ENCODE measurements around the gene ZNF541.
A peak's percentile ranks its signal among the peaks of the same experiment; 100 is the strongest.
"Not testable (repeated sequence)": the region's sequence is repeated elsewhere in the genome, so short reads cannot be mapped to it uniquely, and the experiment has no call there.

ZNF541 gene

DNA sequence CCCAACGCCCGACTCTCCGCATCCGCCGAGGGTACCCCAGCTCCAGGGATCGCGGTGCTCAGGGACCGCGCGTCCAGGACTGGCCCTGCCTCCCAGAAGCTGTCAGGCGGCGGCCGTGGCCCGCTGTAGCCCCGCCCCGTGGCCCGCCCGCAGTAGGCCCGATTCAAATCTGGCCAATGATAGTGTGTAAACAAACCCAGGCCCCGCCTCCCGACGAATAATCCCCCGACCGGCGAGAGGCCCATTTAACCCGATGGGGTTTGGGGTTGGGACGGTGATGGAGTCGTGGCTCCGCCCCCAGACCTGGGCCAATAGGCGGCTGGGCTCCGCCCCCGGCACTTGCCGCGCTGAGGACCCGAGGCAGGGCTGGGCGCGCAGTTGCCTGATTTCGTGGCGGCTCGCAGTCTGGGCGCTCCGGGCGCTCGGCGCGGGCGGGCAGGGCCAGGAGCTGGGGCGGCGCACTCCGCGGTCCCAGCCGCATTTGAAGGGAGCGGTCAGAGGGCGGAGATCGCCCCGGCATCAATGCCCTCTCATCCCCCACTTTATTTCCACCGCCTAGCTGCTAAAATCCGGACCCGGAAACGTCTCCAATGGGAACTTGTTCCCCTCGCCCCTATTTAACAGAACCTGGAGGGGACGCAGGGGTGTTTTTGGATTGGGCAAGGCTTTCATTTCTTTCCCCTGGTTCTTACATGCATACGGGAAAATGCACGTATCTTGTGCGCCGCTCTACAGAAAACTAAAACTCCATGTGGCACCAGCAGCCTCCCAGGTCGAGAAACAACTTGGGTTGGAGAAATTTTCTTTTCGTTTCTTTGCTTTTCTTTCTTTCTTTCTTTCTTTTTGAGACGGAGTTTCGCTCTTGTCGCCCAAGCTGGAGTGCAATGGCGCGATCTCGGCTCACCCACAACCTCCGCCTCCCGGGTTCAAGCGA, 27.6 kb upstream of the ZNF541 start:
- peak; percentile 98 to 100 (median 99) for DNase-seq
- intact Hi-C loops (cut with DNase I) = loop anchor here (1.0 to 10.0 kb wide), 2 partner anchors 8 to 166 kb away; no protein-coding TSS in a partner anchor

DNA sequence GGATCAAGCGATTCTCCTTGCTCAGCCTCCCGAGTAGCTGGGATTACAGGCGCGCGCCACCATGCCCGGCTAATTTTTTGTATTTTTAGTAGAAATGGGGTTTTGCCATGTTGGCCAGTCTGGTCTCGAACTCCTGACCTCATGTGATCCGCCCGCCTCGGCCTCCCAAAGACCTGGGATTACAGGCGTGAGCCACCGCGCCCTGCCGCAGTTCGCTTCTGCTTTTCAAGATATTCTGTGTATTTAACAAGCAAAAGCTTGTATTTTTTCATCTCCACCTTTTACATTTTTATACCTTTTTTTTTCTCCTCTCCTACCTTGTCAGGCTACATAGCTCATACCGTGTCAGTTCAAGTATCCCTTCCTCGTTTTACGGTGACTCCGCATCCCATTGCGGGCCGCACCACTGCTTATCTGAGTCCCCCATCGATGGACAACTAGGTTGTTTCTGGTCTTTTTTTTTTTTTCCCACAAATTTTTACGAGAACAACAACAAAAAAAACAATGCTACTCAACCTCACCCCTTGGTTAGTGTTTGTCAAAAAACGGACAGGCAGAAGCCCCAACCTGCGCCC, 26.8 kb upstream of the ZNF541 start:
- intact Hi-C loops (cut with DNase I) = loop anchor here (1.0 to 10.0 kb wide), 2 partner anchors 9 to 165 kb away; no protein-coding TSS in a partner anchor
- DNase-seq = peak in 1 of 10 donors; percentile 75

DNA sequence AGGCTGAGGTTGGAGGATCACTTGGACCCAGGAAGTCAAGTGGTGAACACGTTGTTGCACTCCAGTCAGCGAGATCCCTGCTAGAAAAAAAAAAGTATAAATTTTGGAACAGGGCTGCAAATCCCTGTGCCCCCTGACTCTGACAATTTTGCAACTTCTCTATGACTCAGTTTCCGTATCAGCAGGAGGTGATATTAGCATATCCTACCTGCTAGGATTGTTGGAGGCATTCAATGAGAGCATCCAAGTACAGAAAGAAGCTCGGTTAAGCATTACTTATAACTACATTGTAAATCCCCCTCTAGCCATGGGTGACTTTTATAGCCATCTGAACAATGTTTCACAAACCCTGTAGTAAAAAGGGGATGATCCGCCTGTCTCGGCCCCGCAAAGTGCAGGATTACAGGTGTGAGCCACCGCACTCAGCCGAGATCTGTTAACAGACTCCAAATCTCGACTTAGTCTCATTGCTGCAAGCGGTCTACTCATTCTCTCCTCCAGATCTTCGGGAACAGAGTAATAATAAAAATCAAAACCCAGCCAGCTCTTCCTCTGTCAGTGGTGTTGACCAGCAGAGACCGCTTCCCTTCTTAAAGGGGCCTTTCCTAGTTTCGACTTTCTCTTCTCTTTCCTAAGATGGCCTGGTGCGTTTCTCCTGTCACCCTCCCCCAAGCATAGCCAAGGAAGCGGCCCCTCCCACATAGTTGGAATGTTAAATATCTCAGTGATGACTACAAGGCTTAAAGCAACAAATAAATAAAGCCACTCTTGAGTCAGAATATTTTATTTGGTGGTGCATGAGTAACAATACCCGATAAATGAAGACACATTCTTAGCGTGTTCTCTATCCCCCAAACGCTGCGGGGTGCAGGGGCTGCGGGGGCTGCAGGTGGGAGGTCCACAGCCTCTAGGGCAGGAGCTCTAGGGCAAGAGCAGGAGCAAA, 25.7 kb upstream of the ZNF541 start:
- intact Hi-C loops (cut with DNase I) = no loop called here
- DNase-seq = peak in 1 of 10 donors; percentile 54

- peak in 1 of 10 donors; percentile 12 for DNase-seq
- intact Hi-C loops (cut with DNase I) = no loop called here
These were observed 23.0 kb upstream of the ZNF541 start for GRCh38 chr19:47595944-47596343.

- intact Hi-C loops (cut with DNase I) = no loop called here
- no peak for DNase-seq
These were observed 20.9 kb upstream of the ZNF541 start for GRCh38 chr19:47593860-47594259.

GRCh38 chr19:47589824-47590223, 16.9 kb upstream of the ZNF541 start:
- no peak for DNase-seq
- intact Hi-C loops (cut with DNase I) = no loop called here

GRCh38 chr19:47587295-47587694, 14.3 kb upstream of the ZNF541 start:
- intact Hi-C loops (cut with DNase I) = no loop called here
- peak in 2 of 10 donors; percentile 19 to 30 for DNase-seq

DNA sequence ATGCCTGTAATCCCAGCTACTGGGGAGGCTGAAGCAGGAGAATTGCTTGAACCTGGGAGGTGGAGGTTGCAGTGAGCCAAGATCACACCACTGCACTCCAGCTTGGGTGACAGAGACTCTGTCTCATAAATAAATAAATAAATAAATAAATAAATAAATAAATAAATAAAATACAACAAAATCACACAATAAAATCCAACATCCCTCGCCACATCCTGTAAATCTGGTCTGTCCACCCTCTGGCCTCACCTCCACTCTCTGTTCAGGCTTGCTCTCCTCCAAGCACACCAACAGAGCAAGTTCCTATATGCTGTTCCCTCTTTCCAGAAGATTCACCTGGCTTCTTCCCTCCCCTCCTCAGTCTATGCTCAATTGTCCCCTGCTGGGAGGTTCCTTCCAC, 10.2 kb upstream of the ZNF541 start:
- intact Hi-C loops (cut with DNase I); DNase-seq: not testable (repeated sequence)

- no peak for DNase-seq
- intact Hi-C loops (cut with DNase I) = no loop called here
These were observed 9.5 kb upstream of the ZNF541 start for GRCh38 chr19:47582320-47582909.

GRCh38 chr19:47581605-47582319, 8.8 kb upstream of the ZNF541 start:
- intact Hi-C loops (cut with DNase I) = no loop called here
- peak in 1 of 10 donors; percentile 45 for DNase-seq

- intact Hi-C loops (cut with DNase I) = no loop called here
- no peak for DNase-seq
These were observed 7.4 kb upstream of the ZNF541 start for GRCh38 chr19:47580397-47580796.

DNA sequence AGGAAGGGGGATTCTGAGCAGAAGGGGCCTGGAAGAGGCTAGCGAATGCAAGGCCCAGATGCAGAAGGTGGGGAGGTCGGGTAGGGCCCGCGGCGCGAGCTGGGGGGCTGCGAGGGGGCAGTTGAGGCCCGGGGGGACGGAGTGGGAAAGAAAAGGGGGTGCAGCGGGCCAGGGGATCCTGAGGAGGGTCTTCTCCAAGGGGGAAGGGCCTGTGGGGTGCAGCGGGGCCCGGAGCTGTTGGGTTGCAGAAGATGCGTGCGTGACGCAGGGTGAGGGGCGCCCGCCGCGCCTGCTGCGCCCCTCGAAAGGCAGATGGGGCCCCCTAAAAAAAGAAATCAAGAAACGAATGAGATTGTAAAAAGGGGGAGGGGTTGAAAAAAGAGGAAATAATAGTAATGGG, 313 bp downstream of the ZNF541 start:
- intact Hi-C loops (cut with DNase I) = no loop called here
- DNase-seq = peak in 1 of 10 donors; percentile 32

DNA sequence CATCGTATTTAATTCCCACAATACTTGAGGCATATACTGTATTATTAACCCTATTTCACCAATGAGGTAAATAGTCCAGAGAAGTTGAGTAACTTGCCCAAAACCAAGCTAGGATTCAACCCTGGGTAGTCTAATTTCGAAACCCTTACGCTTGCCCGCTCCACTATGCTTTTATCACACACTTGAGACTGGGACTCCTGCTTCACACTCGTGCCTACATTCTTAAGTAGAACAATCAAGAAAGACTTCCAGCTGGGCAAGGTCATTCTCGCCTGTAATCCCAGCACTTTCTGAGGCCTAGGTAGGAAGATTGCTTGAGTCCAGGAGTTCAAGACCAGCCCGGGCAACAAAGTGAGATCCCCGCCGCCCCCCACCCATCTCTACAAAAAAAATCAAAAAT, 3.6 kb downstream of the ZNF541 start:
- DNase-seq = no peak
- intact Hi-C loops (cut with DNase I) = no loop called here

DNA sequence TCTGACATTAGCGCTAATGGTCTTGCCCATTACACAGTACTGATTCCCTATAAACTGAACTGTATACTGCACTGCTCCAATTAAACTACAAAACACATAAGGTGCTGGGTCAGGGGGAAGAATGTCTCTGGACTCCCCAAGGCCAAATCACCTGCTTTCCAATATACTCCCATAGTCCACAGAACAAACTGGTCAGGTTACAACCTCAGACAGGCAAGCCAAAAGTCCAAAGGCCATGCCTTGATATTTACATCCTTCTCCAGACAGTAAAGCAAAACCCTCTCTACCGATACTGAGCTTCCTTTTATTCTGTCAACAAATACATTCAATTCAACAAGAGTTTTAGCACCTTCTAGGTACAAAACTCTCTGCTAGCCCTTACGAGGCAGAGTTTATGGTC, 8.9 kb downstream of the ZNF541 start:
- peak in 1 of 10 donors; percentile 4 for DNase-seq
- intact Hi-C loops (cut with DNase I) = no loop called here

DNA sequence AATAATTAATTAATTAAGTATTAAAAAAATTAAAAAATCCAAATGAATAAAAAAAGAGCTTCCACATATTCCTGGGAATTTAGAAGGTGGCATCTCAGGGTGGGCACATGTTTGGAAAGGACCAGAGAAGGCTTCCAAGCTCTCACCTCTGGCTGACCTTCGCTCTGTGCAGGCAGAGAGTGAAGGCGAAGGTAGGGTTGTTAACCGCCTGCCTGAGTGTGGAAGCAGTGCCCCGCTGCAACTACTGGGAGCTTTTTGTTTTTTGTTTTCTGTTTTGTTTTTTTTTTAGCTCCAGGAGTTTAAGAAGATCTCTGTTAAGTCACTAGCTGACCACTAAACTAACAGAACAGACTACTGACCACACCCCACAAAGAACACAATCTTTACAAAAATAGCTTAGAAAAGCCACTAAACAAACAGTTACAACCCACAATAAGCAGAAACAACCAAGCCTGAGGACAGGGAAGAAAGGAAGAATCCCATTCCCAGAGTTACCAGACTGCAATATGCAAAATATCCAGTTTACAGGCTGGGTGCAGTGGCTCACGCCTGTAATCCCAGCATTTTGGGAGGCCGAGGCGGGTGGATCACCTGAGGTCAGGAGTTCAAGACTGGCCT, 11.4 kb downstream of the ZNF541 start:
- intact Hi-C loops (cut with DNase I) = no loop called here
- DNase-seq = peak in 1 of 10 donors; percentile 27

- no peak for DNase-seq
- intact Hi-C loops (cut with DNase I) = no loop called here
These were observed 11.9 kb downstream of the ZNF541 start for GRCh38 chr19:47560999-47561398.

DNA sequence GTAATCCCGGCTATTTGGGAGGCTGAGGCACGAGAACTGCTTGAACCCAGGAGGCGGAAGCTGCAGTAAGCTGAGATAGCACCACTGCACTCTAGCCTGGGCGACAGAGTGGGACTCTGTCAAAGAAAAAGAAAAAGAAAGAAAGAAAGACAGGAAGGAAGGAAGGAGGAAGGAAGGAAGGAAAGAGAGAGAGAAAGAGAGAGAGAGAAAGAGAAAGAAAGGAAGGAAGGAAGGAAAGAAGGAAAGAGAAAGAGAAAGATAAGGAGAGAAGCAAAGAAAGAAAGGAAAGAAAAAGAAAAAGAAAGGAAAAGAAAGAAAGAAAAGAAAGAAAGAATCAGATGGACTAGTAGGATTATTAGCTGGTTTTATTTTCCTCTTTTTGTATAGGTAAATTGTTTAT, 22.8 kb downstream of the ZNF541 start:
- intact Hi-C loops (cut with DNase I) = no loop called here
- DNase-seq = peak in 1 of 10 donors; percentile 6

- intact Hi-C loops (cut with DNase I) = no loop called here
- peak in 2 of 10 donors; percentile 21 to 33 for DNase-seq
These were observed 23.6 kb downstream of the ZNF541 start for GRCh38 chr19:47549261-47549862.

GRCh38 chr19:47547199-47547598, 25.7 kb downstream of the ZNF541 start:
- DNase-seq = no peak
- intact Hi-C loops (cut with DNase I) = no loop called here

Data from posterior cingulate gyrus (tissue), 11 donors.